GM13976 (cell line): ENCODE measurements around the gene AFMID.
A peak's percentile ranks its signal among the peaks of the same experiment; 100 is the strongest.

Source experiments
- DNase-seq: peaks from one replicate; pipeline ENCODE4 v3.0.0; 2012; ENCODE audit warnings: low spot score
- CTCF ChIP-seq: IDR thresholded peaks from 2 replicates; pipeline ENCODE4 v1.5.1; 2012; ENCODE audit warnings: borderline replicate concordance, mild to moderate bottlenecking; ENCODE audit not compliant: insufficient read depth; ENCODE audit errors: extremely low read depth, missing control alignments, control extremely low read depth
- in situ Hi-C: fragments of 300-500 bp; cut with MboI; formaldehyde crosslinking; loops from one replicate; pipeline ENCODE4 v1.12.0; 2022; ENCODE audit warnings: low sequenced_read_pairs, mixed read lengths, inconsistent platforms; ENCODE audit not compliant: unreplicated experiment

The AFMID gene

GRCh38 chr17:78241277-78242023 is 54.3 kb downstream of the AFMID start:
- in situ Hi-C loops, result no loop called here
- no peak for TF ChIP-seq CTCF
- peak; percentile 57 for DNase-seq

GRCh38 chr17:78242024-78242742 is 55.0 kb downstream of the AFMID start:
- no peak for TF ChIP-seq CTCF
- DNase-seq, result no peak
- in situ Hi-C loops, result no loop called here

GRCh38 chr17:78247304-78247703 is 60.1 kb downstream of the AFMID start:
- no peak for TF ChIP-seq CTCF
- in situ Hi-C loops, result no loop called here
- no peak for DNase-seq

- no peak for TF ChIP-seq CTCF
- DNase-seq, result no peak
- in situ Hi-C loops, result no loop called here
Measured at GRCh38 chr17:78248051-78248914, 61.1 kb downstream of the AFMID start.

- TF ChIP-seq CTCF, result no peak
- no peak for DNase-seq
- in situ Hi-C loops, result no loop called here
Measured at GRCh38 chr17:78249074-78249817, 62.1 kb downstream of the AFMID start.
